ENCODE data around the gene KLK13.

KLK13 gene

GRCh38 chr19:51064534-51065220 is at the start of gene KLK13:
Gene KLK13 (minus strand): TSS chr19:51065092. CDS start chr19:51065067, 25 bp downstream.
- peak in 1 of 56 donors; percentile 19 for DNase-seq

- no peak for DNase-seq
Measured at GRCh38 chr19:51114087-51114729, 49.3 kb upstream of the KLK13 start.

GRCh38 chr19:51111606-51112005 is 46.7 kb upstream of the KLK13 start:
- no peak for DNase-seq

GRCh38 chr19:51110666-51110971 is 45.7 kb upstream of the KLK13 start:
- DNase-seq = no peak

GRCh38 chr19:51108805-51109146 is 43.9 kb upstream of the KLK13 start:
- DNase-seq = peak in 13 of 56 donors; percentile 64 to 93 (median 82)

GRCh38 chr19:51108066-51108804 is 43.3 kb upstream of the KLK13 start, which contains the start of gene CTU1:
Gene CTU1 (minus strand): TSS chr19:51108409. CDS start chr19:51104569, 3,840 bp downstream.
- peak; percentile 88 to 99 (median 98) for DNase-seq

- DNase-seq = peak in 2 of 56 donors; percentile 37 to 49
Measured at GRCh38 chr19:51107406-51108065, 42.6 kb upstream of the KLK13 start.

- no peak for DNase-seq
Measured at GRCh38 chr19:51103926-51104341, 39.0 kb upstream of the KLK13 start.

- no peak for DNase-seq
Measured at GRCh38 chr19:51102991-51103390, 38.1 kb upstream of the KLK13 start.

GRCh38 chr19:51101171-51101865 is 36.4 kb upstream of the KLK13 start:
- DNase-seq = no peak

- no peak for DNase-seq
Measured at GRCh38 chr19:51100601-51101000, 35.7 kb upstream of the KLK13 start.

GRCh38 chr19:51099047-51099382 is 34.1 kb upstream of the KLK13 start:
- DNase-seq = no peak

- no peak for DNase-seq
Measured at GRCh38 chr19:51098365-51099046, 33.6 kb upstream of the KLK13 start.

- DNase-seq = no peak
Measured at GRCh38 chr19:51097796-51098195, 32.9 kb upstream of the KLK13 start.

GRCh38 chr19:51097166-51097738 is 32.4 kb upstream of the KLK13 start:
- DNase-seq = peak in 24 of 56 donors; percentile 1 to 68 (median 24)

GRCh38 chr19:51096473-51097165 is 31.7 kb upstream of the KLK13 start:
- DNase-seq = no peak

- DNase-seq = peak in 5 of 56 donors; percentile 2 to 25 (median 5)
Measured at GRCh38 chr19:51094696-51095279, 29.9 kb upstream of the KLK13 start.

GRCh38 chr19:51093510-51094345 is 28.8 kb upstream of the KLK13 start:
- DNase-seq = no peak
